Measurements from ENCODE around the gene PRICKLE2. TPM values are rescaled to one million over a fixed set of nuclear protein-coding genes. Genes with fewer than 3 reads are reported as not detected.

Gene PRICKLE2
- total and polyA plus RNA-seq, 4 donors: 0.89 to 8.0 (median 3.2) TPM

DNA sequence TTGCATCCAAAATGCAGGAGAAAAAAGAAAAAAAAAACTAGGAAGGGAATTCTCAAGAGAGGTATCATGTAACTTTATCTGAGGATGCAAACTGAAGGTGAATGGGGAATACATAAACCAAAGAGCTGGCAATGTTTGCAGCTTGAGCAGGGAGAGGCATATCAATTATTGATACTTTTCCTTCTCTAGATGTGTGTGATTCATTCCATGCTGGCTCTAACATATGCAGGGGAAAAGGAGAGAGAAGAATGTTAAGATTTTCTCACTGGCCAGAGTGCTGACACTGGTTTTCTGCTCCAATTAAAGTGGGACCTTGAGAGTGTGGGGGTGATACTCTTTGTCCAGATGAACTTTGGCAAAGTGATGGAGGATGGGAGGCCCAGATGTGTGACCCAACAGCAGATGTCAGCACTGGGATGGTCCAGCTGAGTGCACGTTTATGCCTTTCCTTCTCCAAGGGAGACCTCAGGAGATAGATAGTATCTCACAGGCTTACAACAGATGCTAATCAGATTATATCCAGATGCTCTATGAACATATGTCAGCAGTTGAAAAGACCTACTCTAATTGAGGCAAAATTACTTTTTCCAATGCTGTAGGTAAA is 152.0 kb downstream of the PRICKLE2 start (continued):
- TF ChIP-seq, protein P1, sequence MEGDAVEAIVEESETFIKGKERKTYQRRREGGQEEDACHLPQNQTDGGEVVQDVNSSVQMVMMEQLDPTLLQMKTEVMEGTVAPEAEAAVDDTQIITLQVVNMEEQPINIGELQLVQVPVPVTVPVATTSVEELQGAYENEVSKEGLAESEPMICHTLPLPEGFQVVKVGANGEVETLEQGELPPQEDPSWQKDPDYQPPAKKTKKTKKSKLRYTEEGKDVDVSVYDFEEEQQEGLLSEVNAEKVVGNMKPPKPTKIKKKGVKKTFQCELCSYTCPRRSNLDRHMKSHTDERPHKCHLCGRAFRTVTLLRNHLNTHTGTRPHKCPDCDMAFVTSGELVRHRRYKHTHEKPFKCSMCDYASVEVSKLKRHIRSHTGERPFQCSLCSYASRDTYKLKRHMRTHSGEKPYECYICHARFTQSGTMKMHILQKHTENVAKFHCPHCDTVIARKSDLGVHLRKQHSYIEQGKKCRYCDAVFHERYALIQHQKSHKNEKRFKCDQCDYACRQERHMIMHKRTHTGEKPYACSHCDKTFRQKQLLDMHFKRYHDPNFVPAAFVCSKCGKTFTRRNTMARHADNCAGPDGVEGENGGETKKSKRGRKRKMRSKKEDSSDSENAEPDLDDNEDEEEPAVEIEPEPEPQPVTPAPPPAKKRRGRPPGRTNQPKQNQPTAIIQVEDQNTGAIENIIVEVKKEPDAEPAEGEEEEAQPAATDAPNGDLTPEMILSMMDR (IDR thresholded peaks at IDR 0.05; ENCODE audit: low read depth, low read length, missing input control): no peak

DNA sequence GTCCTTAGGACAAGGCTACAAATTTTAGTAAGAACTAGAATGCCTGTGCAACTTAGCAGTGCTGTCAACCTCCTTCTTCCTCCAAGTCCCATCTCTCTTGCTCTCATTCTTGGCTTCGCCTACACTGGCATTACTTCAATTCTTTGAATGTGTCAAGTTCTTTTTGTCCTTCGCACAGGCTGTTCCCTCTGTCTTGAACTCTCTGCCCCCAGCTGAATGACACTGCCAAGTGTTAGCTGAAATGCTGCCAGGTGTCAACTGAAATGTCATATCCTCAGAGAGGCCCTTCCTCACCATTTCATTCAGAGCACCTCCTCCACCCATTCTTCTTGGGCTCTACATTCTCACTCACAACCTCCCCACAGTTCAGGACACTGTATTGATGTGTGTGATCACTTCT is 153.1 kb downstream of the PRICKLE2 start:
- no peak overlapping the region for H3K4me3 ChIP-seq (ENCODE audit: low read depth in 1 of 3, low read length in 3 of 3)
- whole genome bisulfite sequencing: 88% methylated on average over 2 of the region's 2 CpGs
- H3K27me3 ChIP-seq (ENCODE audit: control insufficient read depth in 4 of 4, insufficient read depth in 4 of 4, low read length in 3 of 4): no peaks in the 10 kb centered on the region
- no peak for DNase-seq (ENCODE audit: low spot score)
- H3K27ac ChIP-seq (ENCODE audit: low read depth in 1 of 2, low read length in 2 of 2): no peak overlapping the region
- no peaks in the 10 kb centered on the region for H3K36me3 ChIP-seq (ENCODE audit: control insufficient read depth in 4 of 4, insufficient read depth in 3 of 4, low read depth in 1 of 4, low read length in 3 of 4)
- peak; percentile 77 for TF ChIP-seq NR2F2 (IDR thresholded peaks at IDR 0.05)
- no peak for TF ChIP-seq TAF1 (conservative IDR thresholded peaks at IDR 0.05)
- H3K9me3 ChIP-seq (ENCODE audit: control insufficient read depth in 4 of 4, low read length in 3 of 4): no peaks in the 10 kb centered on the region
- no peaks in the 10 kb centered on the region for H3K4me1 ChIP-seq (ENCODE audit: control insufficient read depth in 4 of 4, insufficient read depth in 4 of 4, low read length in 3 of 4)
- H3K9ac ChIP-seq (ENCODE audit: low read depth in 1 of 2, low read length in 2 of 2): no peak overlapping the region

DNA sequence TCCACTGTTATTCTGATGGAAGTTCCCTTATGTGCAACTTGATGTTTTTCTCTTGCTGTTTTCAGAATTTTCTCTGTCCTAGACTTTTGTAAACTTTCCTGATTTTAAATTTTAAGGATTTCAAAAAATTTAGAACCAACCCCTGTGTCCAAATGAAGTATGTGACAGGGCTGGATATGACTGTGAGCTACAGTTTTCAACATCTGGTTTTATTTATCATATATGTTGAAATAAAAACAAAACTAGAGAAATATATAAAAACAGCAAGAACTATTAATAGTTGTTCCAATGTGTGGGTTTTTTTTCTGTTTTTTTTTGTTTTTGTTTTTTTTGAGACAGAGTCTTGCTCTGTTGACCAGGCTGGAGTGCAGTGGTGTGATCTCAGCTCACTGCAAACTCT is 154.6 kb downstream of the PRICKLE2 start:
- no peak for DNase-seq (ENCODE audit: low spot score)
- Histone ChIP-seq H3K27me3 (ENCODE audit: control insufficient read depth in 4 of 4, insufficient read depth in 4 of 4, low read length in 3 of 4) (no peaks in the 10 kb centered on the region), H3K4me3 (ENCODE audit: low read depth in 1 of 3, low read length in 3 of 3) (no peak overlapping the region), H3K4me1 (ENCODE audit: control insufficient read depth in 4 of 4, insufficient read depth in 4 of 4, low read length in 3 of 4) (no peaks in the 10 kb centered on the region), H3K9ac (ENCODE audit: low read depth in 1 of 2, low read length in 2 of 2) (no peak overlapping the region), H3K27ac (ENCODE audit: low read depth in 1 of 2, low read length in 2 of 2) (no peak overlapping the region), H3K36me3 (ENCODE audit: control insufficient read depth in 4 of 4, insufficient read depth in 3 of 4, low read depth in 1 of 4, low read length in 3 of 4) (no peaks in the 10 kb centered on the region), H3K9me3 (ENCODE audit: control insufficient read depth in 4 of 4, low read length in 3 of 4) (no peaks in the 10 kb centered on the region)
- TF ChIP-seq HNF4G (IDR thresholded peaks at IDR 0.05) (no peak), NR2F2 (IDR thresholded peaks at IDR 0.05) (no peak), JUND (IDR thresholded peaks at IDR 0.05) (no peak), RAD21 (IDR thresholded peaks at IDR 0.05) (no peak), SP1 (IDR thresholded peaks at IDR 0.05) (no peak), RXRA (IDR thresholded peaks at IDR 0.05) (no peak), EGR1 (IDR thresholded peaks at IDR 0.05; ENCODE audit: low read depth in 2 of 2) (no peak), FOXA1 (IDR thresholded peaks at IDR 0.05) (no peak), GABPA (IDR thresholded peaks at IDR 0.05 in 1 of 2, conservative IDR thresholded peaks at IDR 0.05 in 1 of 2) (no peak), TAF1 (conservative IDR thresholded peaks at IDR 0.05) (no peak), FOXA2 (IDR thresholded peaks at IDR 0.05) (no peak), YY1 (IDR thresholded peaks at IDR 0.05) (no peak), HNF4A (conservative IDR thresholded peaks at IDR 0.05) (no peak)
- TF ChIP-seq, protein P1 (IDR thresholded peaks at IDR 0.05; ENCODE audit: low read depth, low read length, missing input control): no peak
- TF ChIP-seq, protein P2, sequence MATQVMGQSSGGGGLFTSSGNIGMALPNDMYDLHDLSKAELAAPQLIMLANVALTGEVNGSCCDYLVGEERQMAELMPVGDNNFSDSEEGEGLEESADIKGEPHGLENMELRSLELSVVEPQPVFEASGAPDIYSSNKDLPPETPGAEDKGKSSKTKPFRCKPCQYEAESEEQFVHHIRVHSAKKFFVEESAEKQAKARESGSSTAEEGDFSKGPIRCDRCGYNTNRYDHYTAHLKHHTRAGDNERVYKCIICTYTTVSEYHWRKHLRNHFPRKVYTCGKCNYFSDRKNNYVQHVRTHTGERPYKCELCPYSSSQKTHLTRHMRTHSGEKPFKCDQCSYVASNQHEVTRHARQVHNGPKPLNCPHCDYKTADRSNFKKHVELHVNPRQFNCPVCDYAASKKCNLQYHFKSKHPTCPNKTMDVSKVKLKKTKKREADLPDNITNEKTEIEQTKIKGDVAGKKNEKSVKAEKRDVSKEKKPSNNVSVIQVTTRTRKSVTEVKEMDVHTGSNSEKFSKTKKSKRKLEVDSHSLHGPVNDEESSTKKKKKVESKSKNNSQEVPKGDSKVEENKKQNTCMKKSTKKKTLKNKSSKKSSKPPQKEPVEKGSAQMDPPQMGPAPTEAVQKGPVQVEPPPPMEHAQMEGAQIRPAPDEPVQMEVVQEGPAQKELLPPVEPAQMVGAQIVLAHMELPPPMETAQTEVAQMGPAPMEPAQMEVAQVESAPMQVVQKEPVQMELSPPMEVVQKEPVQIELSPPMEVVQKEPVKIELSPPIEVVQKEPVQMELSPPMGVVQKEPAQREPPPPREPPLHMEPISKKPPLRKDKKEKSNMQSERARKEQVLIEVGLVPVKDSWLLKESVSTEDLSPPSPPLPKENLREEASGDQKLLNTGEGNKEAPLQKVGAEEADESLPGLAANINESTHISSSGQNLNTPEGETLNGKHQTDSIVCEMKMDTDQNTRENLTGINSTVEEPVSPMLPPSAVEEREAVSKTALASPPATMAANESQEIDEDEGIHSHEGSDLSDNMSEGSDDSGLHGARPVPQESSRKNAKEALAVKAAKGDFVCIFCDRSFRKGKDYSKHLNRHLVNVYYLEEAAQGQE (IDR thresholded peaks at IDR 0.05): no peak
- TF ChIP-seq, protein P3, sequence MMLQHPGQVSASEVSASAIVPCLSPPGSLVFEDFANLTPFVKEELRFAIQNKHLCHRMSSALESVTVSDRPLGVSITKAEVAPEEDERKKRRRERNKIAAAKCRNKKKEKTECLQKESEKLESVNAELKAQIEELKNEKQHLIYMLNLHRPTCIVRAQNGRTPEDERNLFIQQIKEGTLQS (IDR thresholded peaks at IDR 0.05): no peak

Data from liver (tissue), 9 donors.